OCI-LY1 (cell line): ENCODE measurements around the gene TMCO2.

Experiments used
- EZH2 ChIP-seq: fragments of 200-600 bp; sonication (generic), shearing (Covaris generic); IDR thresholded peaks from 2 replicates; pipeline ENCODE4 v1.8.0; 2017; ENCODE audit warnings: borderline replicate concordance, mixed run types, mild to moderate bottlenecking, antibody characterized with exemption, low read length, moderate library complexity, mixed read lengths
- TF ChIP-seq, protein P1 (sequence below): fragments of 200-600 bp; sonication (generic), shearing (Covaris generic); IDR thresholded peaks from 2 replicates; pipeline ENCODE4 v1.5.1; 2017; ENCODE audit warnings: mild to moderate bottlenecking, antibody characterized with exemption, low read length, moderate library complexity, mixed read lengths

DNA sequence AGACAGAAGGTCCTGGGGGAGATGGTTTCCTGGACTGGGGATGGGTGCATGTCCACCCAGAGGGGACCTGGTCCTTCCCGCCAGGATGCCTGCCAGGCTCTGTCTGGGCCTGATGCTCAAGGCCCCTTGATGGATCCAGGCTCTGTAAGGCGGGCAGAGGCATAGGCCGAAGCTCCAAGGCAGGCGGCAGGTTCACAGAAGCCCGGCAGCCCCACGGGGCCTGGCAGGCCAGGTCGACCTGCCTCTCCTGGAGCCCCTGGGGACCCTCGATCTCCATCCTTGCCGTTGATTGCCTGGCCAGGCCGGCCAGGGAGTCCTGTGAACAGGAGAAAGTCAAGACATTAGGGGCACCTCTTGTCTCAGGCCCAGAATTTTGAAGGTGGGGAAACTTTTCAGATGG lies 53.3 kb downstream of the TMCO2 start:
- TF ChIP-seq, protein P1, sequence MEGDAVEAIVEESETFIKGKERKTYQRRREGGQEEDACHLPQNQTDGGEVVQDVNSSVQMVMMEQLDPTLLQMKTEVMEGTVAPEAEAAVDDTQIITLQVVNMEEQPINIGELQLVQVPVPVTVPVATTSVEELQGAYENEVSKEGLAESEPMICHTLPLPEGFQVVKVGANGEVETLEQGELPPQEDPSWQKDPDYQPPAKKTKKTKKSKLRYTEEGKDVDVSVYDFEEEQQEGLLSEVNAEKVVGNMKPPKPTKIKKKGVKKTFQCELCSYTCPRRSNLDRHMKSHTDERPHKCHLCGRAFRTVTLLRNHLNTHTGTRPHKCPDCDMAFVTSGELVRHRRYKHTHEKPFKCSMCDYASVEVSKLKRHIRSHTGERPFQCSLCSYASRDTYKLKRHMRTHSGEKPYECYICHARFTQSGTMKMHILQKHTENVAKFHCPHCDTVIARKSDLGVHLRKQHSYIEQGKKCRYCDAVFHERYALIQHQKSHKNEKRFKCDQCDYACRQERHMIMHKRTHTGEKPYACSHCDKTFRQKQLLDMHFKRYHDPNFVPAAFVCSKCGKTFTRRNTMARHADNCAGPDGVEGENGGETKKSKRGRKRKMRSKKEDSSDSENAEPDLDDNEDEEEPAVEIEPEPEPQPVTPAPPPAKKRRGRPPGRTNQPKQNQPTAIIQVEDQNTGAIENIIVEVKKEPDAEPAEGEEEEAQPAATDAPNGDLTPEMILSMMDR: no peak
- TF ChIP-seq EZH2: no peak
